ENCODE data around the gene ERV3-1. TPM values are rescaled to one million over a fixed set of nuclear protein-coding genes. Genes with fewer than 3 reads are reported as not detected.
"Not testable (repeated sequence)": the region's sequence is repeated elsewhere in the genome, so short reads cannot be mapped to it uniquely, and the experiment has no call there.

The ERV3-1 gene
- polyA plus RNA-seq (2012; ENCODE audit: missing spikeins): 9.1 TPM

GRCh38 chr7:65006094-65006992, at the start of gene ERV3-1:
ERV3-1 (minus strand) TSS chr7:65006687; CDS start chr7:64993026, 13,661 bp downstream.
- DNase-seq (ENCODE audit: insufficient read length) (peak; percentile 82), FAIRE-seq (peak; percentile 88)
- TF ChIP-seq POLR2AphosphoS5 (IDR thresholded peaks at IDR 0.05; ENCODE audit: low read depth, low read length) (peak; percentile 97), TAF1 (IDR thresholded peaks at IDR 0.05; ENCODE audit: borderline replicate concordance, low read depth, low read length) (peak; percentile 84), POLR2A (IDR thresholded peaks at IDR 0.05; ENCODE audit: low read depth, low read length) (peak; percentile 97)

GRCh38 chr7:65055786-65056185, 49.3 kb upstream of the ERV3-1 start:
- DNase-seq (ENCODE audit: insufficient read length); FAIRE-seq: not testable (repeated sequence)

GRCh38 chr7:65054466-65054994, 48.0 kb upstream of the ERV3-1 start:
- FAIRE-seq: not testable (repeated sequence)

GRCh38 chr7:65051654-65052053, 45.2 kb upstream of the ERV3-1 start:
- FAIRE-seq: not testable (repeated sequence)

More at GRCh38 chr7:65054466-65054994, 48.0 kb upstream of the ERV3-1 start:
- DNase-seq (ENCODE audit: insufficient read length): not testable (repeated sequence)

GRCh38 chr7:65051139-65051538, 44.7 kb upstream of the ERV3-1 start:
- not testable (repeated sequence) for FAIRE-seq

More at GRCh38 chr7:65051654-65052053, 45.2 kb upstream of the ERV3-1 start:
- not testable (repeated sequence) for DNase-seq (ENCODE audit: insufficient read length)

GRCh38 chr7:65046329-65046728, 39.8 kb upstream of the ERV3-1 start:
- DNase-seq (ENCODE audit: insufficient read length); FAIRE-seq: not testable (repeated sequence)

More at GRCh38 chr7:65051139-65051538, 44.7 kb upstream of the ERV3-1 start:
- DNase-seq (ENCODE audit: insufficient read length): not testable (repeated sequence)

GRCh38 chr7:65045589-65045988, 39.1 kb upstream of the ERV3-1 start:
- DNase-seq (ENCODE audit: insufficient read length); FAIRE-seq: not testable (repeated sequence)

- DNase-seq (ENCODE audit: insufficient read length); FAIRE-seq: not testable (repeated sequence)
Observed at GRCh38 chr7:65038767-65039166, 32.3 kb upstream of the ERV3-1 start.

- TF ChIP-seq POLR2A (IDR thresholded peaks at IDR 0.05; ENCODE audit: low read depth, low read length): peak; percentile 26; the same call in 1 of the 2 replicates
- no peak for TF ChIP-seq POLR2AphosphoS5 (IDR thresholded peaks at IDR 0.05; ENCODE audit: low read depth, low read length)
- DNase-seq (ENCODE audit: insufficient read length): peak; percentile 60
- FAIRE-seq: peak; percentile 70
Observed at GRCh38 chr7:65037740-65038688, 31.5 kb upstream of the ERV3-1 start.

- not testable (repeated sequence) for DNase-seq (ENCODE audit: insufficient read length)
- FAIRE-seq: peak; percentile 64
Observed at GRCh38 chr7:65036526-65036925, 30.0 kb upstream of the ERV3-1 start.

- not testable (repeated sequence) for FAIRE-seq; DNase-seq (ENCODE audit: insufficient read length)
Observed at GRCh38 chr7:65035469-65035868, 29.0 kb upstream of the ERV3-1 start.

GRCh38 chr7:65034120-65034782, 27.8 kb upstream of the ERV3-1 start:
- not testable (repeated sequence) for FAIRE-seq; DNase-seq (ENCODE audit: insufficient read length)

GRCh38 chr7:65033391-65033790, 26.9 kb upstream of the ERV3-1 start:
- FAIRE-seq; DNase-seq (ENCODE audit: insufficient read length): not testable (repeated sequence)

- FAIRE-seq; DNase-seq (ENCODE audit: insufficient read length): not testable (repeated sequence)
Observed at GRCh38 chr7:65025023-65025422, 18.5 kb upstream of the ERV3-1 start.

- DNase-seq (ENCODE audit: insufficient read length); FAIRE-seq: not testable (repeated sequence)
Observed at GRCh38 chr7:65020978-65021377, 14.5 kb upstream of the ERV3-1 start.

GRCh38 chr7:65009881-65010280, 3.4 kb upstream of the ERV3-1 start:
- not testable (repeated sequence) for DNase-seq (ENCODE audit: insufficient read length)

GRCh38 chr7:65009394-65009793, 2.9 kb upstream of the ERV3-1 start:
- FAIRE-seq; DNase-seq (ENCODE audit: insufficient read length): not testable (repeated sequence)

More at GRCh38 chr7:65009881-65010280, 3.4 kb upstream of the ERV3-1 start:
- not testable (repeated sequence) for FAIRE-seq

GRCh38 chr7:65007036-65007435, 549 bp upstream of the ERV3-1 start:
- not testable (repeated sequence) for DNase-seq (ENCODE audit: insufficient read length); FAIRE-seq

Measured in GM12892 (cell line).